ENCODE measurements around the gene PRAME.

Gene PRAME

DNA sequence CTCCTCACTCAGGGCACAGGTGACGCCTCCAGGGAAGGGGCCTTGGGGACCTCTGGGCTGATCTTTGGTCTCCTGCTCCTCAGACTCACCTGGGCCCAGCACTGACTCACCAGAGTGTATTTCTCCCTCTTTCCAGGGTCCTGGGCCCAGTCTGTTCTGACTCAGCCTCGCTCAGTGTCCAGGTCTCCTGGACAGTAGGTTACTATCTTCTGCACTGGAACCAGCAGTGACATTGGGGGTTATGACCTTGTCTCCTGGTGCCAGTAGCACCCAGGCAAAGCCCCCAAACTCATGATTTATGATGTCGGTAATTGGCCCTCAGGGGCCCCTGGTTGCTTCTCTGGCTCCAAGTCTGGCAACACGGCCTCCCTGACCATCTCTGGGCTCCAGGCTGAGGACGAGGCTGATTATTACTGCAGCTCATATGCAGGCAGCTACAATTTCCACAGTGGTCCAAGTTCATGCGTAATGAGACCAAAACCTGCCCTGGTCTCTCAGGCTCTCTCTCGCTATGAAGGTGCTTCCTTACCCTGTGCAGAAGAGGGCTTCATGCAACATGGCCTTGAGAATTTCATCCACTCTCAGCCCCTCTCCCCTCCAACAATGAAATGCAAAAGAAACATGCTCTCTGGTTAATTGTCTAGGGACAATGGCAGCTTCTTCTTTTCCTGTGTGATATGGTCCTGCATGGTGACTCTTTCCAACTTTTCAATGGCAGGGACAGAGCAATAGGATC, 21.0 kb upstream of the PRAME start:
- no peak for DNase-seq

DNA sequence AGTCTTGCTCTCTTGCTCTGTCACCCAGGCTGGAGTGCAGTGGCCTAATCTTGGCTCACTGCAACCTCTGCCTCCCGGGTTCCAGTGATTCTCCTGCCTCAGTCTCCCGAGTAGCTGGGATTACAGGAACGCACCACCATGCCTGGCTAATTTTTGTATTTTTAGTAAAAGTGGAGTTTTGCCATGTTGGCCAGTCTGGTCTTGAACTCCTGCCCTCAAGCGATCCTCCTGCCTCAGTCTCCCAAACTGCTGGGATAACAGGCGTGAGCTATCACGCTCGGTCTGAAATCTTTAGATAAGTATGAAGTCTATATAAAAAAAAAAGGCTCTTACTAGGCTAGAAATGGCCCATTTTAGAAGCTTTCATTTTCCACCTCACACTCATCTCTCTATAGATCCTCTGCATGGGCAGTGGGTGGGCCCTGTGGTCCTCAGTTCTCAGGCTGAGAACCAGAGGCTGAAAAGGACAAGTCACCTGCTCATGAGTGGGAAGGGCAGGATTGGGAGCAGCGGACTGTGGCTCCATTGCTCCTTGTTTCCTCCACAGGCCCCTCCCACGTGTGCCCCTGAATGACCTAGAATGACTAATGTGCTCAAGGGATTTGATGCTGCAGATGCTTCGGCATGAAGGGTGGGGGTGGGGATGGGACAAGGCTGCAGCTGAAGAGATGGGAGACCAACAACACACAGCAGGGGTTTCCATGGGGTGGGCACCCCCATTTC, 19.8 kb upstream of the PRAME start:
- DNase-seq, result no peak

DNA sequence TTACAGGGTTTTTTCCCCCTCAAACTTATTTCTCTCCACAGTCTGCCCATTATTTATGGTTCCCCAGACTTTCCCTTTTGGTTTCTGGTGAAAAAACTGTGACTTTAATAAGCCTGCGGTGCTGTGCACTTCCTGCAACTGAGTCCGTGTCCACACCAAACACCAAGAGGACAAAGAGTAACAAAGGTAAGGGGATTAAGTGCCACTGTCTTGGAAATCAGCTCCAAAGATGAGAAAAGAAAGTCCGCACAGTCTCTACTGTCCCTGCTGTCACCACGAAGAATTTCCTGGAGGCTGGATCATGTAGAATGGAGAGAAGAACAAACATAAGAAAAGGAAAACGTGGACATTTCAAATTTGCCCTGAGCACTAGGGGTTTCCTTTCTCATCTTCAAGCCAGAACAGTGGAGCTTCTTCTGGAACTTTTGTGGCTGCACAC, 17.9 kb upstream of the PRAME start:
- no peak for DNase-seq

DNA sequence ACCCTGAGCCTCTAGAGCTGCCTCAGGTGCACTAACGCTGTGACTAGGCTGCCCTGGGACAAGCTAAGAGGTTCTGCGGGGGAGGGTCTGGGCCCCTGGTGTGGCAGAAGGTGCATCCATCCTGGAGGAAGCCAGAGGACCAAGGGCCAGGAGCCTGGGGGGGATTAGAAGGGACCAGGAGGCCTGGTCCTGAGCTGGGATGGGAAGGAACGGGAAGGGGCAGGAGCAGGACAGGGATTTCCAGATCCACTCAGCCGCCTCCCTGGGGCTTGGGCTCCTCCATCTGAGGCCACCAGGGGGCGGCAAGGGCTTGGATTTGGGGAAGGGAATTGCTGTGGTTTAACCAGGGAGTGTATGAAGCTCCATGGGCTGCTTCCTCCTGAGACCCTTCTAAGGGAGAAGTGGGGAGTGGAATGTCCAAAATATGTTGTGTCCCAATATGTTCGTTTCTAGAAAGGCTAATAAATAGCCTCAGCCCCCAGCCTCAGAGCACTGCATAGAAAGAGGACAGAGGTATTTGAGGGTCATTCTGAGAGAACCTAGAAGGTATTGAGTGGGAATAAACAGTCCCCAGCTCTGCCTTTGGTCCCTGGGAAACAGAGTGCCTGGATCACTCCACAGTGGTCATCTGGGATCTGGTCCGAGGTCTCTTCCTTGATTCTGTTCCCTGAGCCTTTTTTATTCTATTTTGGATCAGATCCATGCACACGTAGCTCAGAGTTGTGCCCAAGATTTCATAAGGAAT, 17.4 kb upstream of the PRAME start:
- DNase-seq, result peak; percentile 19

DNA sequence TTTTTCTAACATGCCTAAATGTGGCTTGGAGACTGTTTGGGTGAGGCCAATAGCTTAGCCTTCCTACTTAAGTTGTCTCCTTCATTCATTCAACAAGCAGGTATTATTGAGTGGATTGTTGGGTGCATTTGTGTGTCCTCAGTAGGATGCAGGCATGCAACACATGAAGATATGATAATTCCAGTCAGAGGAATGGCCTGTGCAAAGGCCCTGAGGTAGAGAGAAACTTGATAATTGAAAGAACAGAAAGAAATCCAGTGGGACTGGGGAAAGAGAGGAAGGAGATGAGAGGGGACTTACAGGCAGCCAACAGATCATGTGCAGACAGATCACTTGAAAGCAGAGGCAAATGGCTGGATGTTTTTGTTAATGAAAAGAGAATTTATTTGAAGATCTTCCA, 15.3 kb upstream of the PRAME start:
- no peak for DNase-seq

DNA sequence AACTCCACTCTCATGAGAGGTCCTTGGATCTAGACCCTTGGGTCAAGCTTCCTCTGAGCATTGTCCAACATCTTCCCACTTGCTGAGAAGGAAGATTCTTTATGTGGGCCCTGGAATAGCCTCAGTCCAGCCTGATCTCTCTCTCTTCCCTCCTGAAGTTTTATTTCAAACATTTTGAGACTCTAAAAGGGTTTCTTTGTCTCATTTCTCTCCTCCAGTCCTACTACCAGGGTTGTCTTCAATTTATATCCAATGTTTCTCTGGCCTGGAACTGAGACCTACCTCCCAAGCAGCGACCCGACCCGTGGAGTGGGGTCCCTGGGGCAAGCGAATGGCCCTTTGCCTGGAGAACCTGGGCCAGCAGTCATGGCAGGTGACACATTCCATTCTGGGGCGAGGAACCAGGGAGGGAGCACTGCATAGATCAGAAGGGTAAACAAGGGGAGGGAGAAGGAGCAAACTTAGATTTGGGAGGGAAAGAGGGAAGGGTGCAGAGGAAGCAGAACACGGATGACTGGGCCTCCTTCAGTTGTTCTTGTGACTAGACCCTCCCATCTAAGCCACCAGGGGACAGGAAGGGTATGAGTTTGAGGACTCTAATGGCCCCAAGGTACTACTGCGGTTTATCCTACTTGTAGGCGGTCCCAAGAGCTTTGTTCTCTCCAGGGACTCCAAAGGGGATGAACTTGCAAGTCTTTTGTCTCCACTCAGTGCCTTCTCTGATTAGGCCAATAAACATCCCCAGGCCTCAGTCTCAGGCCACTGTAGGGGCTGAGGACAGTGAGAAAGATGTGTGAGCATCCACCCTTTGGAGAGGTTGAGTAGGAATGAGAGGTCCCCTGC, 14.2 kb upstream of the PRAME start:
- no peak for DNase-seq

DNA sequence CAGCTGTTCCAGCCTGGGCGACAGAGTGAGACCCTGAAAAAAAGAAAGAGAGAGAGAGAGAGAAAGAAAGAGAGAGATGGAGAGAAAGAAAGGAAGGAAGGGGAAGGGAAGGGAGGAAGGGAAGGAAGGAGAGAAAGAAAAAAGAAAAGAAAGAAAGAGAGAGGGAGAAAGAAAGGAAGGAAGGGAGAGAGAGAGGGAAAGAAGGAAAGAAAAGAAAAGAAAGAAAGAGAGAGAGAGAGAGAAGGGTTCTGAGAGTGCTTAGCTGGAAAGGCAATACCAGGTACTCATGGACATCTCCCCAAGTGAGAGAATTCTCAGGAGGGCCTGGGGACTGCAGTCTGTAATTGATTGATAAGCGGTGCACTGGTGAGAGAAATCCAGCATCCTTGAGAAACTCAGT, 12.8 kb upstream of the PRAME start:
- DNase-seq, result no peak

DNA sequence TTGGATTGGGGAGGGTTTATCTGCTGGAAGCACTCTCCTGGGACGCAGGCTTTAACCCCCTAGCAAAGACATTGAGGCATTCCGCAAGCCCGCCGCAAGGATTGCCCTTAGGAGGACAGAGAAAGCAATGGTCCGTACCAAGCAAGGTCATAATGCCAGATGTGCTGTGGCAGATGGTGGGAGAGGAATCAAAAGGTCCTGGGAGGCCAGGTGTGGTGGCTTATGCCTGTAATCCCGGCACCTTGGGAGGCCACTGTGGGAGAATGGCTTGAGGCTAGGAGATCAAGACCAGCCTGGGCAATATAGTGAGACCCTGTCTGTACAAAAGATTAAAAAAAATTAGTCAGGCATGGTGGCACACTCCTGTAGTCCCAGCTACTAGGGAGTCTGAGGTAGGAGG, 12.4 kb upstream of the PRAME start:
- no peak for DNase-seq

DNA sequence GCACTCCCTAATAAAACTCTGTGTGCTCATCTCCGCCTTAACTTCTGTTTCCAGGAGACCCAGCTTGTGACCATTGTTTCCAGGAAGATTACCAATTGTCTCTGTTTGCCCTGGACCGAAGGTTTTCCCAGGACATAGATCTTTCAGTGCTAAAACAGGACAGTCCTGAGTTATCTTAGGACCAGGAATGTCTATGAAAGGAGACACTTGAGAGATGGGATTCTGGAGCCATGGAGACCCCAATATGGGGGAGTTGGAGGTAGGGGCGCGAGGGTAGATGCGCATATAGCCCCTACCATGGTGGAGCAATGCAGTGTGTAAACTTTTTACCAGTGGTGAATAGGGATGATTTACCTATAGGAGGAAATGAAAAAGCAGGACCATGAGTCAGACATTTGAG, 10.2 kb upstream of the PRAME start:
- DNase-seq, result no peak

DNA sequence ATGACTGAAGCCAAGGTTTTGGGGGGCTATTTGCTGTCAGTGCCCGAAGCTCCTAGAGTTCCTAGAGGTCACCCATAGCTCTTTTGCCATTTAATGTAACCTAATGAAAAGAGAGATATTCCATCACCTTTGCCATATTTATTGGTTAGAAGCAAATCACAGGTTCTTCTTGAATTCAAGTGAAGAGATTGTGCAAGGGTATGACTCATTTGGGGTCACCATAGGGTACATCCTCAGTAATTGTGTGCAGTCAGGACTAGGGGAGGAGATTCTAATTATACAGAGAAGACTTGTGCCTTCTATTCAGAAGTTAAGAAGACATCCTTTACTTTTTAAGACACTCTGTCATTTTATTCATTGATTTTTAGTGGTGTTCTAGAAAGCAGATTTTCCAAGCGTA, 6.9 kb upstream of the PRAME start:
- DNase-seq, result no peak

DNA sequence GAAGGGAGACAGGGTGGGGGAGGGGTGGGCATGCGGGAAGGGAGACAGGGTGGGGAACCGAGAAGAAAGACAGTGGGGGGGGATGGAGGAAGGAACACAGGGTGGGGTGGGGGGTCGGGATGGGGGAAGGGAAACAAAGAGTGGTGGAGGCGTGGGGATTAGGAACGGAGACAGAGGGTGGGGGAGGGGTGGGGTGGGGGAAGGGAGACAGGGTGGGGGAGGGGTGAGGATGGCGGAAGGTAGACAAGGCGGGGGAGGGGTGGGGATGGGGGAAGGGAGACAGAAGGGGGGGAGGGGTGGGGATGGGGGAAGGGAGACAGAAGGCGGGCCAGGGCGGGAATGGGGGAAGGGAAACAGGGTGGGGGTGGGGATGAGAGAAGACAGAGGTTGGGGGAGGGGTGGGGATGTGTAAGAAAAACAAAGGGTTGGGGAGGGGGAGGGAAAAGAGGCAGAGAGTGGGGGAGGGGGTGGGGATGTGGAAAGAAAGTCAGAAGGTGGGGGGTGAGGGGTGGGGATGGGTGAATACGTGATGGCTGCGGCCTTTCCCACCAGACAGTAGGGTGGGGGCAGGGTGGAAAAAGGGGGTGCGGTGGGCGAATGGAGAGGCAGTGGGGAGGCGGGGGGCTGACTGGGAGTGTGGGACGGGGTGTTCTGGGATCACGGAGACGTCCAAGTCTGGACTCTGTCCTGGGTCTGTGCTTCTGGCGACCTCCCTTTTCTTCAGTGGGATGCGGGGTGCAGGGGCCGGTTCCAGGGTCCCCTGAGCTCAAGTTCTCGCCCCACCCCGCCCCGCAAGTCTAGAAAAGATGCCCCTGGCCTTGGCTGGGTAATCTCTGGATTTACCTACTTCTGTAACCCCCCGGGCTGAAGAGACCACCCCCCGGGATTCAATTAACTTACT, 744 bp downstream of the PRAME start:
- DNase-seq, result no peak

DNA sequence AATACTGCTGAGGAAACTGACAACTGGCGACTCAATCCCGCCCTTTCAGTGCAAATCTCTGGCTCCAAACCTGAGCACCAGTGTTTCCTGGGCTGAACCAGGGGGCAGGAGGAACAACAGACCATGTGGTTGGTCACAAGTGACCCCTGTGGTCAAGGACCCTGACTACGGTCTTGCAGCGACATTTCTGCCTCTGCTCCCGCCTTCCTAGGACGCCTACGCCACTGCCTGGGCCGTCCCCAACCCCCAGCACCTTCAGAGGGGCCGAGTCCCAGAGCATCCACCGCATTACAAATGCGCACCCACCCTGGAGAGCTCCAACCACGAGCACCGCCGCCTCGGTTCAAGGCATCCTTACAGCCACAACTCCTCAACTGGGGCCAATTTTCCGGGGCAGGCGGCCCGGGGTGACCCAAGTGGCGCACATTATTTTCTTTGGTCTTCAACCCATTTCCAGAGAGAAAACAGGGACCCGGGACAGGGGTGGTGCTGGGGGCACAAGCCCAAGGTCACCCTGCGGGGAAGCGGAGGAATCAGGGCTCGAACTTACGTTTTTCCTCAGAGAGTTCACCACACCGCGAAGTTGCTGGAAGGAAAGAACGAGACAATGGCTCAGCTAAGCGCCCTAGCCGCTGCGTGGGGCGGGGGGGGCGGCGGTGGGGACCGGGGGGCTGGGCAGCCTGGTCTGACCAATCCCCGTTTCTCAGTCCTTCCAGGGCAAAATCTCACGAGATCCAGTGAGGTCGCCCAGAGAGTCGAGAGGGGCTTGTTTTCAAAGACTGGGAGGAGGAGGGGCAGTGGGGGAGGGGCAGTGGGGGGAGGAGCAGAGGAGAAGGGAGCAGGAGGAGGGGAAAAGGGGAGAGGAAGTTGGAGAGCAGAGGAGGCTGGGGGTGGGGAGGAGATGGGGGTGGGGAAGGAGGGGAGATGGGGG, 1.8 kb downstream of the PRAME start:
- DNase-seq, result no peak

DNA sequence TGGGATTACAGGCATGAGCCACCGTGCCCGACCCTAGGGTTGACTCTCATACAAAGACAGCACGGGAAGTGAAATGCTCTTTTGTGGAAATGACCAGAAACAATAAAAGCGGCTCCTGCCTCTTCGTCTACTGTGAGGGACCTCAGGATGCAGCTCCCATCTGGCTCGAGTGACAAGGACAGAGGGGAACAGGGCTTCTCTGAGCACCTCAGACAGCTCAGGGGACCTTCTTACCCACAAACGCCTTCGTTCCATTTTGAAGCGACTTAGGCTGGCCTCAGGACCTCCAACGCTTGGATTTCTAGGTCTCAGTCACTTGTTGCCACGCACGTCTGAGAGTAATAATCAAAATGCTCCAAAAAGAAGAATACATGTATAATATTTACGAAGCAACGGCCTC, 2.5 kb downstream of the PRAME start:
- no peak for DNase-seq

DNA sequence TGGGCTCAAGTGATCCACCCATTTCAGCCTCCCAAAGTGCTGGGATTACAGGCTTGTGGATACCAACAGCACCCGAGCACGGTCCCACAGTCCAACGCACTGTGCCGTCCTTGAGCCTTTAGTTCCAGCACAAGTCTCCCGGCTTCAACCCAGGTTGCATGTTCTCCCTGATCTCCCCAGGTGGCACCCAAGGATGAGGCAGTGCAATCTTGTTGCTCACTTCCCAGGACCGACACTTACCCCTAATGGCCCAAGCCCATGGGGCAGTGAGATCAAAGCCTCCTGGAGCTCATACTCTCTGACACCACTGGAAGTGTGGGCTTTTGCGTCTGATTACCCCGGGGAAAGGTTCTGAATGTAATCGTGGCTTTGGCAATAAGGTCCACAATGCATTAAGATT, 3.5 kb downstream of the PRAME start:
- DNase-seq, result no peak

DNA sequence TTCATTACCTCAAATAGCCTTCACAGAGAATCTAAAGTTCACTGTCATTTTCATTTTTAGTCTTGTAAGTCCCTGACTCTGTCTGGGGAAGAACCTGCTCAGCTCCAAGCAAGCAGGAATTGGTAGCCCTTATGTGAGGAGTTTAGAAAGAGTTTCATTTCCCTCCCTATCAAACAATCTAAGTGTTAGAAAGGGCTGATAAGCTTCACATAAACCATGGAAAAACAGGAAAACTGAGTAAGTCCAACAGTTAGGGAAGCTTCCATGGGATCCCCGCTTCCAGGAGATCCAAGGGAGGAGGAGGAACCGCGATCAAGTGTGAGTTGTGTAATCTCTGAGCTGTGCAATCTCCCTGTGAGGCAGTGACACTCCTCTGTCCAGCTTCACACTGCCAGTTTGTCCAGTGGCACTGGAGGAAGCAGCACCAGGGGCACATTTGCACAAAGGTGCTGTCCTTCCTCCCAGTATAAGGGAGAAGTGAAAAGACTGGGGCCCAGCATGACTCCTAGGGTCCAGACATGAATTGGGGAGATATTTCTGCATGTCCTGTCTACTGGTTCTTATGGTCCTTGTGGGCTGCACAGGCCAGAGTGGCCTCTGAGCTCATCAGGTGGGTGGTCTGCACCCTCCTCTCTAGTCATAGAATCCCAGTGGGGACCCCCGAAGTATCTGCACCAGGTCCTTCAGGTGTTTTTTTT, 4.3 kb downstream of the PRAME start:
- no peak for DNase-seq

DNA sequence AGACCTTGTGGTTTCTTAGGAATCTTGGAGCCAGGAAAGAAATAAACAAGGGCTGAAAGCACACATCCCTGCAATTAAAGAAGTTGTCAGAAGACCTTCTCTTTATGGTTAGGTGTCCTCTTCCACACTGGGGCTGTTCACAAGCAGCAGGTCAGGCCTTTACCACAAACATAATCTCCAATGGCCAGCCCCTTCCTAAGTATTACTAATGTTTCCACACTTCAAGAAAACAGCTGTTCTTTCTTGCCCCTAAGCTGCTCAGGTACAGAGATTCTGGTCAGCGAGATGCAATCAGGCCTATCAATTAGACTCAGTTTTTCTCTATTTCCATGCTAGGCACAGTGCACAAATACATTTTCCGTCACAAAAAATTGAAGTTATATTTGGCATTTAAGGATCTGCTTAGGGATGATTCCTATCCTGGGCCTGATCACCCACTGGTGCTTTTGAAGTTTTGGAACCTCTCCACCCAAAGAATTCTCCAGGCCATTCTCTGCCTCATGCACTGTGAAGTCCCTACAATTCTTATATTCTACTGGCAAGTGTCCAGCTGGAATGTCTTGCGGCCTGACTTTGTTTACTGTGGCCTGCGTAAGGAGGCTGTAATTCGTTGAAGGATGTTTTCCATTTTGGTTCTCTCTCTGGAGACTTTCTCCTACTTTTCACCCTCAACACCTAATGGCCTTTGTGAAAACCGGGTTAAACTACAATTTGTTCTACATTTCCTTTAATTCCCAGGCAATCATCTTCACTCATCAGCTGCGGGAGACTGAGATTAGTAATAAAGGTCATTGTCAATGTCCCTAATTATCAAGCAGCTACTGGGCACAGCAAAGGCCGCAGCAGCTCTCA, 5.1 kb downstream of the PRAME start:
- DNase-seq, result no peak

DNA sequence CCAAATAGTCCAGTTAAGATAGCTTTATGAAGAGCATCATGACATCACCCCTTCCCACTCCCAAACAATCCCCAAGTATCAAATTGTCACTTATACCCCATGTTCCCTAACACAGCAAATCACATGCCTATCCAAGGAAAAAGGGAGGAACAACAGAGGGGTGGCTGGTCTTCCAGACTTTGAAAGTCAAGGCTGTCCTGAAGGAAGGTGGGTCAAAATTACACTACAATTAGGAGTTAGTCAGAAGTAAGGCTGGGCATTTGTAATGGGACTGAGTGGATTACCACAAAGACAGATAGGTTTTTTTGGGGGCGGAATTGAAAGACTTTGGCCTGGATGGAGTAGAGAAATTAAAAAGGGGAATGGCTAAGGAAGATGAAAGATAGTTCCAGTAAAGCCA, 5.9 kb downstream of the PRAME start:
- no peak for DNase-seq

DNA sequence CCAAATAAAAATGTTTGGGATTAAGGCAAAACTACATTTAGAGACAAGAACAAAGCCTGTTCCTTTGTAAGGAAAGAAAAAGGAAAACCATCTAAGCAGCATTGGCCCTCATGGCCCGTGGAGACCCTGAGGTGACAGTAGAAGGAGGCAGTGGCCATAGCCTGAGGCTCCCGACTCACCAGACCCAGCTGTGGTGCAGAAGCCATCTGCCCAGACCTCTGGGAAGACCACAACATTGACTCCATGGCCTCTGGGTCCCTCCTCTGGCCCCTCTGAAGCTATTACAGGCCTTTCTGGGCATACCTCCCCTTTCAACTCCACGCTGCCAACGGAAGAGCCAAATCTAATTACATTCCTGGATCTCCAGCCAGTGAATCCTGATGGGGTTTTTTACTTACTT, 6.4 kb downstream of the PRAME start:
- DNase-seq, result no peak

DNA sequence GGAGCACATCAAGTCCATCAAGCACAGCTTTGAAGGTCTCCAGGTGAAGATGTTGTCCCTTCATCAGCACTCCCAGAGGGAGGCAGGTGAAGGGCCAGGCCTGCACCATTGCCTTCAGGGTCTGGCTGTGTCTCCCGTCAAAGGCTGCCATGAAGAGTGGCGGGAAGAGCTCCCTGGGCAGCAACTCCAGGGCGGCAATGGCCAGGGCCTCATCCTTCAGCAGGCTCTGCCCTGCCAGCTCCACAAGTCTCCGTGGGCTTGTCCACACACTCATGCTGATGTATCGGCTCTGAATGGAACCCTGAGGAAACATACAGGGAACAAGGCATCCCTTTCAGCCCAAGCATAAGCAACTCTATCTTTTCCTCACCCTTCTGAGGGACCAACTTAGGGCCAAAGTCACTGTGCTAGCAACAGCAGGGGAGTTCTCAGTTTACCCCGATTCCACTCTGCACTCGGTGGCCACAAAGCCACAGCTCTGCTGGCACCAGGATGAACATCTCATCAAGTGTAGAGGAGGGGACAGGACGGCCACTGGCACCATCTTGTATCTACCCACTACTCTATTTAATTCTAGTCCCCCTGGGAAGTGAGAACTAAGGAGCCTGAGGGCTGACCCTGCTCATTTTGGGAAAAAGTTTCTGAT, 8.2 kb downstream of the PRAME start:
- no peak for DNase-seq

Measured in amniotic stem cell (primary cell).